GM21825 (cell line): Measurements from ENCODE around the gene HLA-G.

Source experiments
- ATAC-seq: cut with Tn5 transposase; IDR thresholded peaks from one replicate; pipeline ENCODE4 v1.9.1; 2021; ENCODE audit warnings: mild to moderate bottlenecking, moderate library complexity; ENCODE audit not compliant: unreplicated experiment

Gene HLA-G

GRCh38 chr6:29815118-29815750, 12.4 kb upstream of the HLA-G start:
- ATAC-seq, result no peak

GRCh38 chr6:29816030-29816429, 11.6 kb upstream of the HLA-G start:
- ATAC-seq, result no peak

GRCh38 chr6:29818892-29819291, 8.7 kb upstream of the HLA-G start:
- ATAC-seq, result no peak

GRCh38 chr6:29824144-29824543, 3.5 kb upstream of the HLA-G start:
- no peak for ATAC-seq

GRCh38 chr6:29825848-29826247, 1.8 kb upstream of the HLA-G start:
- no peak for ATAC-seq

- ATAC-seq, result no peak
Observed at GRCh38 chr6:29826271-29826670, 1.4 kb upstream of the HLA-G start.

GRCh38 chr6:29828471-29828797, 809 bp downstream of the HLA-G start:
- no peak for ATAC-seq

- no peak for ATAC-seq
Observed at GRCh38 chr6:29829766-29830165, 2.1 kb downstream of the HLA-G start.

- no peak for ATAC-seq
Observed at GRCh38 chr6:29830409-29830808, 2.8 kb downstream of the HLA-G start.

GRCh38 chr6:29831776-29832175, 4.2 kb downstream of the HLA-G start:
- no peak for ATAC-seq

- ATAC-seq, result no peak
Observed at GRCh38 chr6:29834564-29835436, 7.2 kb downstream of the HLA-G start.

GRCh38 chr6:29839917-29840316, 12.3 kb downstream of the HLA-G start:
- ATAC-seq, result no peak

- ATAC-seq, result no peak
Observed at GRCh38 chr6:29841030-29841429, 13.4 kb downstream of the HLA-G start.

GRCh38 chr6:29845405-29846006, 17.9 kb downstream of the HLA-G start:
- ATAC-seq, result no peak

GRCh38 chr6:29847871-29848630, 20.4 kb downstream of the HLA-G start:
- peak; percentile 44 for ATAC-seq

GRCh38 chr6:29850011-29850553, 22.5 kb downstream of the HLA-G start:
- no peak for ATAC-seq

GRCh38 chr6:29851190-29851589, 23.6 kb downstream of the HLA-G start:
- no peak for ATAC-seq

GRCh38 chr6:29853245-29853644, 25.6 kb downstream of the HLA-G start:
- ATAC-seq, result no peak

- ATAC-seq, result no peak
Observed at GRCh38 chr6:29858006-29858405, 30.4 kb downstream of the HLA-G start.

- no peak for ATAC-seq
Observed at GRCh38 chr6:29861521-29862255, 34.1 kb downstream of the HLA-G start.
